Tibial artery (tissue), 4 donors: ENCODE measurements around the gene ADAMTSL2.

Source experiments
- DNase-seq, 2 donors: peaks; one replicate each; pipeline ENCODE4 v3.0.0-alpha.2; 2019
- H3K27ac ChIP-seq, 2 donors: fragments of 200-600 bp; sonication (generic) in 1 of 2; 1 replicate in 1 of 2; 2 replicates in 1 of 2; pipeline ENCODE4 v1.5.1; 2018 to 2019; ENCODE audit warnings: mild to moderate bottlenecking in 1 of 2
- H3K27me3 ChIP-seq, 2 donors: fragments of 200-600 bp; sonication (generic) in 1 of 2; one replicate each; pipeline versions ENCODE4 v1.5.1 to v1.6.0; 2016 to 2019
- H3K36me3 ChIP-seq, 3 donors: fragments of 200-600 bp; sonication (generic) in 2 of 3; one replicate each; pipeline ENCODE4 v1.5.1; 2016 to 2019; ENCODE audit warnings: mild to moderate bottlenecking in 2 of 3
- H3K4me1 ChIP-seq, 4 donors: fragments of 200-600 bp; sonication (generic) in 2 of 4; 1 replicate in 3 of 4; 2 replicates in 1 of 4; pipeline ENCODE4 v1.5.1; 2016 to 2019
- H3K4me3 ChIP-seq, 2 donors: fragments of 200-600 bp; sonication (generic) in 1 of 2; 1 replicate in 1 of 2; 2 replicates in 1 of 2; pipeline ENCODE4 v1.5.1; 2018 to 2019; ENCODE audit warnings: mild to moderate bottlenecking in 2 of 2
- H3K9me3 ChIP-seq, 3 donors: fragments of 200-600 bp; sonication (generic) in 1 of 3; one replicate each; pipeline ENCODE4 v1.5.1; 2016 to 2019
- CTCF ChIP-seq, 2 experiments: fragments of 200-600 bp in 1 of 2; fragments of 450-650 bp in 1 of 2; IDR thresholded peaks; one replicate each; pipeline ENCODE4 v1.5.1; 2017 to 2019; ENCODE audit warnings: antibody characterized with exemption in 2 of 2, mild to moderate bottlenecking in 1 of 2, moderate library complexity in 1 of 2
- intact Hi-C: fragments of 100-400 bp; cut with DNase I; formaldehyde crosslinking; loops from one replicate; pipeline ENCODE4 v1.15.0; 2023; ENCODE audit warnings: low total_unique reads

Gene ADAMTSL2

GRCh38 chr9:133616643-133617405 lies 82.3 kb downstream of the ADAMTSL2 start:
- TF ChIP-seq CTCF (IDR thresholded peaks at IDR 0.05): no peak
- H3K36me3 ChIP-seq: no peaks in the 10 kb centered on the region
- no peaks in the 10 kb centered on the region for H3K9me3 ChIP-seq
- H3K4me3 ChIP-seq: no peak overlapping the region
- no peak for DNase-seq
- no peak overlapping the region for H3K27ac ChIP-seq
- intact Hi-C loops: no loop called here
- H3K27me3 ChIP-seq: peaks cover 0 to 81% of the 10 kb centered on the region in 2 donors
- no peaks in the 10 kb centered on the region for H3K4me1 ChIP-seq

GRCh38 chr9:133618726-133619125 lies 84.2 kb downstream of the ADAMTSL2 start:
- DNase-seq: no peak
- no peak overlapping the region for H3K27ac ChIP-seq
- no peaks in the 10 kb centered on the region for H3K36me3 ChIP-seq
- no peaks in the 10 kb centered on the region for H3K9me3 ChIP-seq
- no peaks in the 10 kb centered on the region for H3K4me1 ChIP-seq
- no peak for TF ChIP-seq CTCF (IDR thresholded peaks at IDR 0.05)
- H3K4me3 ChIP-seq: no peak overlapping the region
- peaks cover 0 to 80% of the 10 kb centered on the region in 2 donors for H3K27me3 ChIP-seq
- intact Hi-C loops: no loop called here

GRCh38 chr9:133619791-133620190 lies 85.3 kb downstream of the ADAMTSL2 start:
- Histone ChIP-seq H3K4me1 (no peaks in the 10 kb centered on the region), H3K9me3 (peaks cover 0 to 3% (median 0%) of the 10 kb centered on the region in 3 donors), H3K27me3 (peaks cover 0 to 77% of the 10 kb centered on the region in 2 donors), H3K4me3 (no peak overlapping the region), H3K27ac (no peak overlapping the region), H3K36me3 (no peaks in the 10 kb centered on the region)
- no peak for DNase-seq
- TF ChIP-seq CTCF (IDR thresholded peaks at IDR 0.05): no peak
- intact Hi-C loops: no loop called here

GRCh38 chr9:133621725-133622267 lies 87.3 kb downstream of the ADAMTSL2 start:
- Histone ChIP-seq H3K36me3 (no peaks in the 10 kb centered on the region), H3K27me3 (peaks cover 0 to 57% of the 10 kb centered on the region in 2 donors), H3K4me1 (no peaks in the 10 kb centered on the region), H3K9me3 (peaks cover 0 to 23% (median 16%) of the 10 kb centered on the region in 3 donors), H3K4me3 (no peak overlapping the region), H3K27ac (no peak overlapping the region)
- intact Hi-C loops: no loop called here
- no peak for DNase-seq
- no peak for TF ChIP-seq CTCF (IDR thresholded peaks at IDR 0.05)

GRCh38 chr9:133622555-133622954 lies 88.1 kb downstream of the ADAMTSL2 start:
- TF ChIP-seq CTCF (IDR thresholded peaks at IDR 0.05): no peak
- intact Hi-C loops: no loop called here
- Histone ChIP-seq H3K4me3 (no peak overlapping the region), H3K27ac (no peak overlapping the region), H3K9me3 (peaks cover 0 to 27% (median 16%) of the 10 kb centered on the region in 3 donors), H3K27me3 (peaks cover 0 to 49% of the 10 kb centered on the region in 2 donors), H3K4me1 (no peaks in the 10 kb centered on the region), H3K36me3 (no peaks in the 10 kb centered on the region)
- no peak for DNase-seq
